ENCODE results near the gene ZC3HAV1.
"Not testable (repeated sequence)": the region's sequence is repeated elsewhere in the genome, so short reads cannot be mapped to it uniquely, and the experiment has no call there.

ZC3HAV1 gene

DNA sequence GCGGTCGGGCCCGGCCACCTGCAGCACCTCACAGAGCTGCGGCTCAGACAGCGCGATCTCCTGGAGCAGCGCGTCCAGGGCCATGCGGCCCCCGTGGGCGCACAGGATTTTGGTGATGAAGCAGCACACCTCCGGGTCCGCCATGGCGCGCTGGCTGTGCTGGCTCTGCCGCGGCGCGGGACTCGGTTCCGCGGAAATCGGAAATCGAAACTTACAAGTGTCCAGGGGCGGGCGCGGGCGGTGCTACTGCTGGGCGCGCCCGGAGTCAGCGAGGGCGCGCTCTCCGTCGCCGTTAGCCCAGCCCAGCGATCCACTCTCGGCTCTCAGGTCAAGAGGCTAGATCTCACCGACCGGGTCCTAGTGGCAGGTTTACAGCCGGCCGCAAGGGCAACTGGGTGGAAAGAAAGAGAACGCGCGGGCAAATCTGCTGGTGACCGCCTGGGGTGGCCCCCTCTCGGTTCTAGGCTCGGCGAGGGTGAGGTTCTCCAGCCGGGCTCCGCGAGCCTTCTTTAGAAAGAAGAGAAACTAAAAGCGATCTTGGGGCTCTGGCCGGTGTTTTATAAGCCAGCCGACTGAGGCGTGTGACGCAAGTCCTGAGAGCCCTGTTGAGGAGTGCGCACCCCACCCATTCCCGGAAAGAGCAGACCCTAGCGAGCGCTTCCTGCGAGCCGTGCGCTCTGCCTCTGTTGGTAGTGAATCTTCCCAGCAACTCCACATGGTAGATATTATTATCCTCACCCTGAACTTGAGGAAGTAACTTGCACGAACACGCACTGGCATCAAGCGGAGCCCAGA lies at the start of gene ZC3HAV1:
TSS of gene ZC3HAV1 (minus strand) at position 533 of the 795 bp plus-strand sequence. CDS start at position 144, 389 bp downstream.
- peak; percentile 61 to 66 for DNase-seq (ENCODE audit: low read depth in 2 of 2)

GRCh38 chr7:139153832-139154231 lies 44.3 kb upstream of the ZC3HAV1 start:
- peak; percentile 12 to 17 for DNase-seq (ENCODE audit: low read depth in 2 of 2)

- DNase-seq (ENCODE audit: low read depth in 2 of 2) = no peak
Observed at GRCh38 chr7:139152149-139152548, 42.6 kb upstream of the ZC3HAV1 start.

DNA sequence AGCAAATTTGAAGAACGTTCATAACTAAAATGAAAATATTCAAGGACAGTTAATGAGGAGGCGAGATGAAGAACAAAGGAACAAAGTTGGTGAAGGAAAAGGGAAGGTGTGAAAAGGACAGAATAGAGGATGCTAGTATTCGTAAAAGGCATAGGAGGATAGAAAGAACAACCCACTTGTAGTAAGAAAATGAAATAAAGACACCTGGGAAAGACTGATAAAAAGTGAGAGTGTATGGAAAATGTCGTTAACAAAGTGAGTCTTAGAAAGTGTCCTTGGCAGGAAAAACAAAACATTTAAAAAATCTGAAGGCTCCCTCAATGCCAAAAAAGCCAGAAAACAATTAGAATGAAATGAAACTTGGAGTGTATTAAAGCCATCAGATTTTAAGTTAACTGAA lies 29.6 kb upstream of the ZC3HAV1 start:
- DNase-seq (ENCODE audit: low read depth in 2 of 2) = no peak

DNA sequence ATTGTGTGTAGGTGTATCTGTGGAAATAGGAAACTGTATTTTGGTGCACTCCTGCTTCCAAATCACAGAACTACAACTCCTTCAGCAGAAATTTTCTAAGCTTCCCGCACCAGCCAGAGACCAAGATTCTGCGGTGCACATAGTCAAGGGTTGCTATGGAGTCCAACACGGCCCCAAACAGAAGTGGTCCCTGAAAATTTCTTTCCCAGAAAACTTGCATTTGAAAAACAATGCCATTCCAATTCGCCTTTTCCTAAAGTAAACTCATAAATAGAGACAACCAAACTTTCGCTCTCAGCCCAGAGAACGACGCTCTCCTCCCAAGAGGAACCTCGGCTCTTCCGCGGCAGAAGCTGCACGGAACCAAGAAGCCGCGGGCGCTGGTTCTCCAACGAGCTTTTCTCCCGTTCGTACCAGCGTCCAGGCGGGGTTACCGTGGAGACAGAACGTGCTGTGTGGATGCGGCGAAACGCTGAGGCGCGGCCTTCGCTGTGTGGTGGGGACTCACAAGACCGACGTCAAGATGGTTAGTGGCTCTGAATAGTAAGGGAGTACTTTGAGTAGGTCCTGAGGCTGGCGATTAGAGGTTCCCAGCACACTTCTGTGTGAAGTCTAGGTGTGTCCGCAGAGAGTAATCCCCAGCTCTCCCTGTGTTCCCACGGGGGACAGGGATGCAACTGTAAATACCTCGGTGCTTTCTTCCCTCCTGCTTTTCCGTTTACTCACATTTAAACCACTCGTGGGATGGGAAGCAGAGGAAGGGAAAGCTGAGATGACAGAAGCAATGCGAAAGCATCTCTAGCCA lies 24.0 kb upstream of the ZC3HAV1 start:
- peak; percentile 64 to 65 for DNase-seq (ENCODE audit: low read depth in 2 of 2)

- DNase-seq (ENCODE audit: low read depth in 2 of 2) = no peak
Observed at GRCh38 chr7:139132887-139133286, 23.4 kb upstream of the ZC3HAV1 start.

- DNase-seq (ENCODE audit: low read depth in 2 of 2) = no peak
Observed at GRCh38 chr7:139131601-139132041, 22.1 kb upstream of the ZC3HAV1 start.

GRCh38 chr7:139129814-139130213 lies 20.3 kb upstream of the ZC3HAV1 start:
- DNase-seq (ENCODE audit: low read depth in 2 of 2) = not testable (repeated sequence)

DNA sequence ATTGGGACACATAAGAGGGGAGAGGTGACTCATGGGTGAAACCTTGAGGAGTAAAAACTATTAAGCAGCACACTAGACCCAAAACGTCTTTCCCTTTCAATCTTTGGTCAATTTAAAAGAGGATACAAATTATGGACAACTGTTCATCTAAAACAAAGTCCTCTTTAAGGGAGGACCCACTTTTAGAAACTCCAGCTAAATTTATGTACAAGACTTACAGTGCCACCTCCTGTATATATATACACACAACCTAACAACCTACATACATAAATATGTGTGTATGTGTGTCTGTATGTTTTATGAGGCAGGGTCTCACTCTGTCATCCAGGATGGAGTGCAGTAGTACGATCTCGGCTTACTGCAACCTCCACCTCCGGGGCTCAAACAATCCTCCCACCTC lies 18.1 kb upstream of the ZC3HAV1 start:
- no peak for DNase-seq (ENCODE audit: low read depth in 2 of 2)

DNA sequence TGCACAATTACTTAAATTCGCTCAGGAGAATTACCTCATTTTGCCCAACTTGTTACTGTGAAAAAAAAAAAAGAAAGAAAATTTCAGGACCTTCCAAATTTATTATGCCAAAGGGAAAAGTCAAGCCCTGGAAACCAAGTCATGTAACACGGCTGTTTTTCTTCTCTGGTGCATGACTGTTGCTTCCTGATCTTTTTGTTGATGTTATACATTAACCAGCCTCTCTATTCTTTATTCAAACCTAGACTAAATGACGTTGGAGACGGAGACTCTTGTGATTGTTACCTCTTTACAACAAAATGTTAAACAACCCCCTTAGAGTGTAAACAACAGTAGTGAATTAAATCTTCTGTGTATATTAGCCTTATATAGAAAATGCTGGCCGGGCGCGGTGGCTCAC lies 16.1 kb upstream of the ZC3HAV1 start:
- DNase-seq (ENCODE audit: low read depth in 2 of 2) = no peak

DNA sequence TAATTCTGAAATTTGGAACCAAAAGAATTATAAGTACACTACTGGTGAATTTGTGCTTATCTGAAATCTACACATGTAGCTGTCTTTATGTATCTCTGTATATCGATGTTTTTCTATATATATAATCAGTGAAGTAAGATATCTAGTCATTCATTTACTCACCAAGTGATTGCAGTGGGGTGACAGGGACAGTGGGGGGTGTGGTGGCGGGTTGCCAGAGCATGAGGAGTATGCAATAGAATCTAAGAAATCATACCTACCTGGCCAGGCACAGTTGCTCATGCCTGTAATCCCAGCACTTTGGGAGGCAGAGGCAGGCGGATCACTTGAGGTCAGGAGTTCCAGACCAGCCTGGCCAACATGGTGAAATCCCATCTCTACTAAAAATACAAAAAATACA lies 15.5 kb upstream of the ZC3HAV1 start:
- DNase-seq (ENCODE audit: low read depth in 2 of 2) = not testable (repeated sequence)

DNA sequence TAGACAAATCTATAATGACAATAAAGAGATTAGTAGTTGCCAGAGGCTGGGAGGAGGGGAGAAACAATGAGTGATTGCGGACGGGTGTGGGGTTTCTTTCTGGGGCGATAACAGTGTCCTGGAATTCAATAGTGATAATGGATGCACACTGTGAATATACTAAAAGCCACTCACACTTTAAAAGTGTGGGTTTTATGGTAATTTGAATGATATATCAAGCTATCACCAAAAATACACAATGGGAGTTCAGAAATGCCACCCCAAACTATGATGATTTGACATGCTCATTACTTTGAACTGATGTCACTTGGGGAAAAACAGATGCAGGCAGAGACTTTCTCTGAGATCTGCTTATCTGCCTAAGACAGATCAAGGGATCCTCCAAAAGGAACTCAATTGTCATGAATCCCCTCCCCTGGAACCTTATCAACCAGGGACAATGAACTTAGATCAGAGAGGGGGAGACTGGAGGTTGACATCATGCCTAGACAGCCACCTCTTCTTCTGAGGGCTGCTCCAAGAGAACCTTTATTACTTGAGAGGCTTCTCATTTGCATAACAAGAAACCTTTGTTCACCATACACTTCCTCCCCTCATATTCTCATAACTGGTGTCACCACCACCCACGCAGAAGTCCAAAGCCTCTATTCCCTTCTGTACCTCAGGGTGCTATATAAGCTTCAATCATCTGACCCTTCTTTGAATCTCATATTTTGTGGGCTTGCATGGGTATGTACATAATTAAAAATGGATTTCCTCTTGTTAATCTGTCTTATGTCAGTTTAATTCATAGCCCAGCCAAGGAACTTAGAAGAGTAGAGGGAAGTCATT lies 14.8 kb upstream of the ZC3HAV1 start:
- no peak for DNase-seq (ENCODE audit: low read depth in 2 of 2)

DNA sequence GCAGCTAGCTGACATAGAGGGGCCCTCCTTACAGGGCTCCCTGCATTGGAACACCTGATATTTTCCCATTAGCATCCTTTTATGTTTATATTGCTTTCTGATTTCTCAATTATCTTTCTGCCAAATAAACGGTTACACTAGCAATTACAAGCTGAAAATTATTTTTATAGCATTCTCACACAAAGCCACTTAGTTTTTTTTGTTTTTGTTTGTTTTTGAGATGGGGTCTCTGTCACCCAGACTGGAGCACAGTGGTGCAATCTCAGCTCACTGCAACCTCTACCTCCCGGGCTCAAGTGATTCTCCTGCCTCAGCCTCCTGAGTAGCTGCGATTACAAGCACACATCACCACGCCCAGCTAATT lies 9.9 kb upstream of the ZC3HAV1 start:
- DNase-seq (ENCODE audit: low read depth in 2 of 2) = no peak

DNA sequence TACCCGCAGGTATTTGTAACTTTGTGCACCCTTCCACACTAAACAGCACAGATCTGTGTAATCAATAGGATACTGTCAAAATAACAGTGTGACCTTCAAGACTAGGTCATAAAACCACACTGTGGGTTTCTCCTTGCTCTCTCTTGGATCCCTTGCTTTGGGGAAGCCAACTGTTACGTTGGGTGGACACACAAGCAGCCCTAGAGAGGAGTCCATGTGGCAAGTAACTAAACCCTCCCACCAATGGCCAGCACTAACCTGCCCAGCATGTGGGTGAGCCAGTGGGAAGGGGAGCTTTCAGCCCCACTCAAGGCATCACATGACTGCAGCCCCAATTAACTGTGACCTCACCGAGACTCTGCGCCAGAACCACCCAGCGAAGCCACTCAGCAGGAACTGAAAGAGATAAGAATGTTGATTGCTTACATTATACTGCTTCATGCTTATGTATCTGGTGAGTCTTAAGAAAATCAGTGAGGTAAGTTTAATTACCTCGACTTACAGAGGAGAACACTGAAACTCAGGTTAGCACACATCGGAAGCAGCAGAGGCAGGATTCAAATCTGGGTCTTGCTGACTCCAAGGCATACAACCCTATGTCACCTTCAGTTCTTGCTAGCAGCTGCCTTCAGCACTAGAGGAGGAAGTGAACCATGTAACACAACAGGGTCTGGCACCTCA lies 9.4 kb upstream of the ZC3HAV1 start:
- DNase-seq (ENCODE audit: low read depth in 2 of 2) = no peak

DNA sequence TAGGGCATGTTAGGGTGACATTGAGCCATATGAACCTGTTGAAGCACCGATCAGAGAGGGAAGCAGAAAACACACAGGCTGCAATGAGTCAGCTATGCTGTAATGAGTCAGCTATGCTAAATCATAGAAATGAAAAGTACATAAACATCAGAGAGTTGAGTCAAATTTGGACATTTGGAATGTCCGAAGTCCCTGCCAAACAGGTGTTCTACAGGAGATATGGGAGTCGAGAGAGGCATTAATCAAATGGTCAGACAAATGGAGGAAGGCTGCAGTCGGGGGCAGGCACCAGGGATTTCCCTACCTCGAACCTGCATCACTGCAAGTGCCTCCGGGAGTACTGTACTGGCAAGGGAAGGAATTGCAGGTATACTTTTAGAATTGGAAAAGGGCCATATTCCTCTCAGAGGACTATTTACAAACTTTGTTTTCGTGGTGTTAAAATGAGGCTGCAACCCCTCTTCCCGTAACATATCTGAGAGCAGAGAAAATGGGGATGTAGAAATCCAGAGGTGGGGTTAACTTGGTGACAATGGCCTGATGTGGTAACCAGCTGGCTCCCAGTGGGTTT lies 8.8 kb upstream of the ZC3HAV1 start:
- no peak for DNase-seq (ENCODE audit: low read depth in 2 of 2)

DNA sequence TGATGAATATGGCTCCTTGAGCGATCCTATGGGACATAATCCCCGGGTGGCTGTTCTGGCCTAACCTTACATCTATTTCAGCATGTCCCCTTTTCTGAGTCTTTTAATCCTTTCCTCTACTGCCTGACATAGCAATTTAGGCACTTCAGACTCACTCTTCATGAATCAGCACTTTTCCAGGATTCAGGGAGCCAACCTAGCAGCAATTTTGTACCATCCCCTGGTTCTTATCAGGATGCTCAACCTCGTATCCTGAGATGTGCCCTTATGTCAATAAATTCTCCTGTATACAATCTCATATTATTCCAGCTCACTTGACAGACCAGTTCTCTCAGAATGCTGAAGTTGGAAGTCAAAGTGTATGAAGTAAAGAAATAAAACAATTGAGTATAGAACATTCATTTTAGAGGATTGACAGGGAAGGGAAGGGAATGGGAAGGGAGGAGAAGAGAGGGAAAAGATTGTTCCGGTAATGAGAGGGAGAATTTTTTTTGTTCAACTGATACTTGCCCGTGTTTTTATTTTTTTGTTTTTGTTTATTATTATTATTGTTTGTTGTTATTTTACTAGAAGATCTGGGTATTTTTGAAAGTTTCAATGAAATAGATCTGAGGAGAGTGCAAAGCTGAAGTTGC lies 8.2 kb upstream of the ZC3HAV1 start:
- DNase-seq (ENCODE audit: low read depth in 2 of 2) = no peak

GRCh38 chr7:139116999-139117398 lies 7.5 kb upstream of the ZC3HAV1 start:
- no peak for DNase-seq (ENCODE audit: low read depth in 2 of 2)

GRCh38 chr7:139115104-139115503 lies 5.6 kb upstream of the ZC3HAV1 start:
- DNase-seq (ENCODE audit: low read depth in 2 of 2) = no peak

GRCh38 chr7:139114585-139114984 lies 5.1 kb upstream of the ZC3HAV1 start:
- no peak for DNase-seq (ENCODE audit: low read depth in 2 of 2)

DNA sequence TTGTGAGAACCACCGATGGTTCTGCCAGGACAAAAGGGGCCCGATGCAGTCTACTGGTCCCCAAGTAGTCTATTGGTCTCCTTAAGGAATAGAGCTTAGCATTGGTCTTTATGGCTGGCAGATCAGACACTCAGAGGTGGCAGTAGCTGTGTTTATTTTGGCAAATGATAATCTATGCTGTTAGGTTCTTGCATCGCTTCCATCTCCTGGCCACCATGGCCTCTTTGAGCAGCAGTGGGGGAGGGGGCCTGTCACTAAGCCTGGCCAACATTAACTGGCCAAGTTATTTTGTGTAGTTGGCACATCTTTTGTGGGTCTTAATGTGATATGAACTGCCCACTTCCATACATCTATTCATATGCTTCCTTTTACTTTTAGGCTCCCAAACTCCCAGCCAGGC lies 4.5 kb upstream of the ZC3HAV1 start:
- DNase-seq (ENCODE audit: low read depth in 2 of 2) = no peak
